Fibroblast of lung (primary cell): ENCODE measurements around the gene KLK8.

ENCODE experiments used
- CTCF ChIP-seq, 2 donors: IDR thresholded peaks in 1 of 2; conservative IDR thresholded peaks in 1 of 2; 1 replicate in 1 of 2; 2 replicates in 1 of 2; pipeline ENCODE4 v1.5.1; 2011 to 2012; ENCODE audit warnings: low read length in 2 of 2, control low read depth in 1 of 2, inconsistent platforms in 1 of 2, low read depth in 1 of 2, mild to moderate bottlenecking in 1 of 2
- EZH2 ChIP-seq: IDR thresholded peaks from 2 replicates; pipeline ENCODE4 v1.5.1; 2012; ENCODE audit warnings: low read length, control low read depth, mild to moderate bottlenecking; ENCODE audit errors: missing control alignments

DNA sequence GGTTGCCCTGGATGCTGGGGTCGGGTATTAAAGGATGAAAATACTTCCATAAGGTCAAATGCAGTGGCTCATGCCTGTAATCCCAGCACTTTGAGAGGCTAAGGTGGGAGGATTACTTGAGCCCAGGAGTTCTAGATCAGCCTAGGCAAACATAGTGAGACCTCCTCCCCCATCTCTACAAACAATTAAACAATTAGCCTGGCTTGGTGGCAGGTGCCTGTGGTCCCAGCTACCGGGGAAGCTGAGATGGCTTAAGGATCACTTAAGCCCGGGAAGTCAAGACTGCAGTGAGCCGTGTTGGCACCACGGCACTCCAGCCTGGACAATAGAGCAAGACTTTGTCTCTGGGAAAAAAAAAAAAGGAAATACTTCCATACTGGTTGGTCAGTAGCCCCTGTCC, 23.5 kb upstream of the KLK8 start:
- TF ChIP-seq CTCF (conservative IDR thresholded peaks at IDR 0.05 in 1 of 2, IDR thresholded peaks at IDR 0.05 in 1 of 2; ENCODE audit: low read depth in 1 of 2, low read length in 2 of 2) (no peak), EZH2 (no peak)
